Measurements from ENCODE around the gene TNPO2.

GRCh38 chr19:12767150-12767549, 43.4 kb upstream of the TNPO2 start:
- TF ChIP-seq, protein P1, sequence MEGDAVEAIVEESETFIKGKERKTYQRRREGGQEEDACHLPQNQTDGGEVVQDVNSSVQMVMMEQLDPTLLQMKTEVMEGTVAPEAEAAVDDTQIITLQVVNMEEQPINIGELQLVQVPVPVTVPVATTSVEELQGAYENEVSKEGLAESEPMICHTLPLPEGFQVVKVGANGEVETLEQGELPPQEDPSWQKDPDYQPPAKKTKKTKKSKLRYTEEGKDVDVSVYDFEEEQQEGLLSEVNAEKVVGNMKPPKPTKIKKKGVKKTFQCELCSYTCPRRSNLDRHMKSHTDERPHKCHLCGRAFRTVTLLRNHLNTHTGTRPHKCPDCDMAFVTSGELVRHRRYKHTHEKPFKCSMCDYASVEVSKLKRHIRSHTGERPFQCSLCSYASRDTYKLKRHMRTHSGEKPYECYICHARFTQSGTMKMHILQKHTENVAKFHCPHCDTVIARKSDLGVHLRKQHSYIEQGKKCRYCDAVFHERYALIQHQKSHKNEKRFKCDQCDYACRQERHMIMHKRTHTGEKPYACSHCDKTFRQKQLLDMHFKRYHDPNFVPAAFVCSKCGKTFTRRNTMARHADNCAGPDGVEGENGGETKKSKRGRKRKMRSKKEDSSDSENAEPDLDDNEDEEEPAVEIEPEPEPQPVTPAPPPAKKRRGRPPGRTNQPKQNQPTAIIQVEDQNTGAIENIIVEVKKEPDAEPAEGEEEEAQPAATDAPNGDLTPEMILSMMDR (IDR thresholded peaks at IDR 0.05): no peak
- no peak for TF ChIP-seq POLR2A (IDR thresholded peaks at IDR 0.05)

Measured in tibial nerve (tissue), 3 donors.